ENCODE data around the gene XPNPEP3. TPM values are rescaled to one million over a fixed set of nuclear protein-coding genes. Genes with fewer than 3 reads are reported as not detected.
A peak's percentile ranks its signal among the peaks of the same experiment; 100 is the strongest.
"Not testable (repeated sequence)": the region's sequence is repeated elsewhere in the genome, so short reads cannot be mapped to it uniquely, and the experiment has no call there.

XPNPEP3 gene
- total RNA-seq, 1 experiment from 2014 or later: 35.4 TPM

DNA sequence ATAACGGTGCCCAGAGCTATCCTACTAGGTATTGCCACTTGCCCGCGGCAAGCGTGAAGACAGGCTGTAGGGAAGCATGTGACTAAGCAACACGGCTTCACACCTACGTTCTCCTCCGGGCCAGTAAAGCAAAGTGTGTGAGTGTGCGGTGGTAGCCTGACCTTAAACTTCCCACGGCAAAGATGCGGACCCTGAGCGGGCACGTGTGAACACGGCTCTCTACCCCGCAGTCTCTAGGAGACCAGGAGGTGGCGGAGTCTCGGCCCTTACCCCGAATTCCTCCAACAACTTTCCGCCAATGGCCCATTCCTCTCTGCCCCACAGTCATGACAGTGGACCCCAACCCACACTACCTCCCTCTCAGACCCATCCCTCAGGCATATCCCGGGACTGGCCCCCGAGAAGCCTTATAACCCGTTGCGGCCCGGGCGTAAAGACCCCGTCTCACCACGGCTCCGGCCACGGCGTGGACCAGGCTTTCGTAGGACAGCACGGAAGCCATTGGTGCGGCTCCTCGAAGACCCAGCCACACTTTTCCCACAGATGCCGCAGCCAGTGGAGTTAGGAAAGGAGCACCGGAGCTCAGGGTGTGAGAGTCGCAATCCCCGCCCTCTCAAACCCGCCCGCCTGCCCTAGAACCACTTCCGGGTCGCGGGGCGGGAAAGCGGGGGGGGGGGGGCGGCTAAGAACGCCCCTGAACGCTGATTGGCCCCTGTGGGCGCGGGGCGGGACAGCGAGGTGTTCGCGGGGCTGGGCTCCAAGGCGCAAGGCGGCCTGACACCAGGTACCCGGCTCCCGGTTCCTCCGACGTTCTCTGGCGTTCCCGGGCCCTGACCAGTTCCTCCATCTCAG, 38.0 kb upstream of the XPNPEP3 start, which contains the start of gene SLC25A17:
TSS of gene SLC25A17 (minus strand) at position 600 of the 852 bp plus-strand sequence. CDS start at position 502, 98 bp downstream.
- H3K27me3 ChIP-seq (replicated peaks; ENCODE audit: control insufficient read depth, insufficient read depth, low read length): no peaks in the 10 kb centered on the region
- Mint-ChIP-seq H3K9me3 (ENCODE audit: unreplicated experiment) (no peaks in the 10 kb centered on the region), H3K4me1 (ENCODE audit: low read depth, unreplicated experiment) (peaks cover 16% of the 10 kb centered on the region), H3K36me3 (ENCODE audit: insufficient read depth, unreplicated experiment) (peaks cover 52% of the 10 kb centered on the region), H3K27ac (ENCODE audit: unreplicated experiment) (peak within 1 kb of the TSS; percentile 73), H3K27me3 (ENCODE audit: insufficient read depth, unreplicated experiment) (no peaks in the 10 kb centered on the region), H3K4me3 (ENCODE audit: unreplicated experiment) (peak within 1 kb of the TSS; percentile 81)
- no peaks in the 10 kb centered on the region for H3K36me3 ChIP-seq (ENCODE audit: control insufficient read depth, insufficient read depth, low read length)
- POLR2A ChIA-PET: interaction anchor here (0.6 to 0.9 kb wide), 6 partner anchors 19 to 878 kb away, joined by 3 to 5 read pairs (median 4); no protein-coding TSS in a partner anchor
- intact Hi-C loops (cut with micrococcal nuclease; ENCODE audit: unreplicated experiment): no loop called here
- BruUV-seq (replicated peaks): no TSS peak
- H3K4me1 ChIP-seq: peaks cover 15% of the 10 kb centered on the region; the same call in 1 of the 2 replicates
- H3K4me3 ChIP-seq (ENCODE audit: low read depth, low read length): peak within 1 kb of the TSS; percentile 88
- H3K9me3 ChIP-seq: no peaks in the 10 kb centered on the region
- TF ChIP-seq, protein P1, sequence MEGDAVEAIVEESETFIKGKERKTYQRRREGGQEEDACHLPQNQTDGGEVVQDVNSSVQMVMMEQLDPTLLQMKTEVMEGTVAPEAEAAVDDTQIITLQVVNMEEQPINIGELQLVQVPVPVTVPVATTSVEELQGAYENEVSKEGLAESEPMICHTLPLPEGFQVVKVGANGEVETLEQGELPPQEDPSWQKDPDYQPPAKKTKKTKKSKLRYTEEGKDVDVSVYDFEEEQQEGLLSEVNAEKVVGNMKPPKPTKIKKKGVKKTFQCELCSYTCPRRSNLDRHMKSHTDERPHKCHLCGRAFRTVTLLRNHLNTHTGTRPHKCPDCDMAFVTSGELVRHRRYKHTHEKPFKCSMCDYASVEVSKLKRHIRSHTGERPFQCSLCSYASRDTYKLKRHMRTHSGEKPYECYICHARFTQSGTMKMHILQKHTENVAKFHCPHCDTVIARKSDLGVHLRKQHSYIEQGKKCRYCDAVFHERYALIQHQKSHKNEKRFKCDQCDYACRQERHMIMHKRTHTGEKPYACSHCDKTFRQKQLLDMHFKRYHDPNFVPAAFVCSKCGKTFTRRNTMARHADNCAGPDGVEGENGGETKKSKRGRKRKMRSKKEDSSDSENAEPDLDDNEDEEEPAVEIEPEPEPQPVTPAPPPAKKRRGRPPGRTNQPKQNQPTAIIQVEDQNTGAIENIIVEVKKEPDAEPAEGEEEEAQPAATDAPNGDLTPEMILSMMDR (IDR thresholded peaks at IDR 0.05; ENCODE audit: insufficient read depth in 1 of 2, low read depth in 1 of 2, low read length in 1 of 2, severe bottlenecking in 1 of 2, unreplicated experiment in 1 of 2): peak in 1 of 2 experiments; percentile 57
- peak; percentile 90 to 93 for DNase-seq
- CTCF ChIA-PET: interaction anchor here (1.3 to 2.1 kb wide), 2 partner anchors 80 to 136 kb away, joined by 9 to 12 read pairs; no protein-coding TSS in a partner anchor

DNA sequence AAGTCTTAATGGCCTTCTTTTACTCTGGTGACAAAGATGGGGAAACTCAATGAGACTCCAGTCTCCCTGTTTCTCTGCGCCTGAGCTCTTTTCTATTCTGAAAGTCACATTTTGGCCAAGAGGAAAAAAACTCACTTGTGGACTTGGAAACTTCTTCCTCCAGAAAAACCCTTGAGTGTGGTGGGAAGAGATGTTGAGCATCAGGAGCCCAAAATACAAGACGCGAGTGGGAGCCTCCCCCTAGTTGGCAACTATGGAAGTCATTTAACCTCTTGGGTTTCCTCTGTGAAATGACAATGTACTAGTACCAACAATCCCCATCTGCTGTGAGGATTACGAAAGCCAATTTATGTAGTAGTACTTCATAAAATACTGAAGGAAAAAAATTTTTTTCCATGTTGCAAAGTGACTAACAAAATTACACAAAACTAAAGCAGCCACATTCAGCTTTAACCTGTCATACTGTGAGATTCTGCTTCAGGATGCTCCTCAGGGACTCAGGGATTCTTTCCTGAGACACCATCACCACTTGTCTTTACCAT, 37.3 kb upstream of the XPNPEP3 start:
- peaks cover 56% of the 10 kb centered on the region for H3K36me3 Mint-ChIP-seq (ENCODE audit: insufficient read depth, unreplicated experiment)
- no peaks in the 10 kb centered on the region for H3K27me3 Mint-ChIP-seq (ENCODE audit: insufficient read depth, unreplicated experiment)
- no peaks in the 10 kb centered on the region for H3K36me3 ChIP-seq (ENCODE audit: control insufficient read depth, insufficient read depth, low read length)
- H3K4me1 ChIP-seq: peaks cover 15% of the 10 kb centered on the region; the same call in 1 of the 2 replicates
- H3K4me3 ChIP-seq (ENCODE audit: low read depth, low read length): peak overlapping the region; percentile 37
- H3K4me1 Mint-ChIP-seq (ENCODE audit: low read depth, unreplicated experiment): peaks cover 16% of the 10 kb centered on the region
- BruUV-seq (replicated peaks): TSS peak; percentile 93
- CTCF ChIA-PET: interaction anchor here (0.6 to 2.1 kb wide), 2 partner anchors 107 to 137 kb away, joined by 5 to 9 read pairs; no protein-coding TSS in a partner anchor
- POLR2A ChIA-PET: interaction anchor here (0.6 to 0.9 kb wide), 2 partner anchors 19 to 38 kb away, joined by 3 to 5 read pairs; no protein-coding TSS in a partner anchor
- no peaks in the 10 kb centered on the region for H3K27me3 ChIP-seq (replicated peaks; ENCODE audit: control insufficient read depth, insufficient read depth, low read length)
- intact Hi-C loops (cut with micrococcal nuclease; ENCODE audit: unreplicated experiment): no loop called here
- peak overlapping the region; percentile 81 for H3K4me3 Mint-ChIP-seq (ENCODE audit: unreplicated experiment)
- H3K9me3 Mint-ChIP-seq (ENCODE audit: unreplicated experiment): no peaks in the 10 kb centered on the region
- TF ChIP-seq, protein P1 (IDR thresholded peaks at IDR 0.05; ENCODE audit: insufficient read depth in 1 of 2, low read depth in 1 of 2, low read length in 1 of 2, severe bottlenecking in 1 of 2, unreplicated experiment in 1 of 2): no peak
- H3K27ac Mint-ChIP-seq (ENCODE audit: unreplicated experiment): peak overlapping the region; percentile 73
- H3K9me3 ChIP-seq: no peaks in the 10 kb centered on the region
- DNase-seq: no peak

DNA sequence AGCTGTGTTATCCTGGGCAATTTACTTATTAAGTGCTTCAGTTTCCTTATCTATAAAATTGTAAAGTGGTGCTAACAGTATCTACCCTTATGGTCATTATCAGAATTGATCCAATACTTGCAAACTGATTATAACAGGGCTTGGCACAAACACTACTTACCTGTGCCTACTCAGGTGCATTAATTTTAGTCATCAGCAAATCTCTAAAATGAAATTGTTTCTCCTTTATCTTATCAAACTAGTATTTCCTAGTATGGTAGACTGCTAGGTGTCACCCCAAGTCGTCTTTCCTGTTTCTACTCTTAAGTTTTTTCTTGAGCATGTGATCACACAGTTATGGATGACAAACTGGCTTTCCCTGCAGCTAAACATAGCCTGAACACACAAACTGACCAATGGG, 33.5 kb upstream of the XPNPEP3 start:
- no peaks in the 10 kb centered on the region for H3K9me3 ChIP-seq
- peaks cover 34% of the 10 kb centered on the region for H3K4me1 ChIP-seq
- no peak for DNase-seq
- Mint-ChIP-seq H3K36me3 (ENCODE audit: insufficient read depth, unreplicated experiment) (peaks cover 65% of the 10 kb centered on the region), H3K27me3 (ENCODE audit: insufficient read depth, unreplicated experiment) (no peaks in the 10 kb centered on the region), H3K4me1 (ENCODE audit: low read depth, unreplicated experiment) (no peaks in the 10 kb centered on the region), H3K27ac (ENCODE audit: unreplicated experiment) (no peak overlapping the region), H3K4me3 (ENCODE audit: unreplicated experiment) (no peak overlapping the region), H3K9me3 (ENCODE audit: unreplicated experiment) (no peaks in the 10 kb centered on the region)
- intact Hi-C loops (cut with micrococcal nuclease; ENCODE audit: unreplicated experiment): no loop called here
- ChIA-PET POLR2A (no interaction called here), CTCF (no interaction called here)
- H3K4me3 ChIP-seq (ENCODE audit: low read depth, low read length): no peak overlapping the region
- no peaks in the 10 kb centered on the region for H3K36me3 ChIP-seq (ENCODE audit: control insufficient read depth, insufficient read depth, low read length)
- TF ChIP-seq, protein P1 (IDR thresholded peaks at IDR 0.05; ENCODE audit: insufficient read depth in 1 of 2, low read depth in 1 of 2, low read length in 1 of 2, severe bottlenecking in 1 of 2, unreplicated experiment in 1 of 2): no peak
- H3K27me3 ChIP-seq (replicated peaks; ENCODE audit: control insufficient read depth, insufficient read depth, low read length): no peaks in the 10 kb centered on the region
- BruUV-seq (replicated peaks): no TSS peak

DNA sequence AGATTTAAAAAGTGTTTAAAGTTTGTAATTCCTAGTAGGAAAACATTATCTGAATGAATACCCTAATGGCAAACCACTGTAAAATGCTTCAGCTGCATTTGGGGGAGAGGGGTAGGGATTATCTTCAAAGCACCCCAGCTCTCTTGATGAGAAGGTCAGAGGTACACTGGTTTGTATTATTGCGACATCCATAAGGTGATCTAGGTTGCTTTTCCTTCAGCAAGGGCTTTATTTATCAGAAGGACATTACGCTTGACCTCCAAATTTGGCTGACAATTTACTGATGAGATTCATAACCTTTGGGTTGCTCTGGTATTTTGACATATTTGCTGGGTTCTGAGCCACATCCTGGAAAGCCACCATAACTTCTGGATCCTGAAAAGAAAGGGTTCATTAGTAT, 30.7 kb upstream of the XPNPEP3 start:
- POLR2A ChIA-PET; H3K27me3 Mint-ChIP-seq (ENCODE audit: insufficient read depth, unreplicated experiment); H3K9me3 Mint-ChIP-seq (ENCODE audit: unreplicated experiment); H3K4me3 ChIP-seq (ENCODE audit: low read depth, low read length); H3K4me1 Mint-ChIP-seq (ENCODE audit: low read depth, unreplicated experiment); H3K27me3 ChIP-seq (replicated peaks; ENCODE audit: control insufficient read depth, insufficient read depth, low read length); DNase-seq; CTCF ChIA-PET; intact Hi-C loops (cut with micrococcal nuclease; ENCODE audit: unreplicated experiment); H3K4me3 Mint-ChIP-seq (ENCODE audit: unreplicated experiment); H3K36me3 ChIP-seq (ENCODE audit: control insufficient read depth, insufficient read depth, low read length); H3K9me3 ChIP-seq: not testable (repeated sequence)
- H3K36me3 Mint-ChIP-seq (ENCODE audit: insufficient read depth, unreplicated experiment): peaks cover 67% of the 10 kb centered on the region
- H3K27ac Mint-ChIP-seq (ENCODE audit: unreplicated experiment): peak overlapping the region; percentile 59
- TSS peak; percentile 91 for BruUV-seq (replicated peaks)
- peaks cover 26% of the 10 kb centered on the region for H3K4me1 ChIP-seq
